Hepatocyte (in vitro differentiated cells): ENCODE data around the gene KMT5C.

ENCODE experiments used
- CTCF ChIP-seq: fragments of 200-600 bp; sonication (generic); IDR thresholded peaks from 2 replicates; pipeline ENCODE4 v1.5.1; 2016; ENCODE audit warnings: antibody characterized with exemption, mild to moderate bottlenecking; ENCODE audit not compliant: poor library complexity
- EZH2 ChIP-seq: fragments of 200-600 bp; sonication (generic); IDR thresholded peaks from 2 replicates; pipeline ENCODE4 v1.6.1; 2016; ENCODE audit warnings: antibody characterized with exemption, mild to moderate bottlenecking, borderline replicate concordance

DNA sequence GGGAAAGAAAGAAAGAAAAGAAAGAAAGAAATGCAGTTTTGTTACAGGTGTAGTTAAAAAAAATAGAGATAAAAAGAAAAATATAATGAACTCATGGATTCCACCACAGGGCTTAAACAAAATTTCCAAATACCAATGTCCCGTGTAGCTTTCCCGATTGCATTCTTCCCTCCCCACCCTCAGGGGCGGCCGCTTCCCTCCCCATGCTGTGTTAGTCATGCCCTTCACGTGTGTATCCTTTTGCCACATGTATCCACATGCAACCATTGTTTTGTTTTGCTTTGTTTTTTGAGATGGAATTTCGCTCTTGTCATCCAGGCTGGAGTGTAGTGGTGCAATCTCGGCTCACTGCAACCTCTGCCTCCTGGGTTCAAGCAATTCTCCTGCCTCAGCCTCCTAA lies 3.6 kb upstream of the KMT5C start:
- TF ChIP-seq EZH2 (no peak), CTCF (no peak)
